H1 (cell line): ENCODE measurements around the gene ZNF135. TPM values are rescaled to one million over a fixed set of nuclear protein-coding genes. Genes with fewer than 3 reads are reported as not detected.

Experiments used
- CTCF ChIA-PET: fragments of 300-600 bp; sonication (Branson Sonifier 250); formaldehyde crosslinking; loops from one replicate; lab custom pipeline; 2021; ENCODE audit not compliant: partially characterized antibody; lab: Charles Lee
- POLR2A ChIA-PET: fragments of 300-600 bp; sonication (Branson Sonifier 250); formaldehyde crosslinking; loops from one replicate; lab custom pipeline; 2021; ENCODE audit warnings: inconsistent platforms; ENCODE audit not compliant: partially characterized antibody; lab: Charles Lee
- DNase-seq, 2 experiments: peaks; one replicate each; pipeline versions ENCODE4 v3.0.0 to v3.0.0-alpha.2; 2010 to 2022; ENCODE audit warnings: low spot score in 2 of 2, low read depth in 1 of 2, mixed read lengths in 1 of 2
- FAIRE-seq: peaks from 2 replicates; lab custom pipeline; 2011; peaks lifted over from hg19 to GRCh38; lab: Jason Lieb, UNC
- H2AFZ ChIP-seq: 2 replicates; pipeline ENCODE4 v1.8.1; 2012; ENCODE audit warnings: low read length, inconsistent platforms
- H2AK5ac ChIP-seq: 2 replicates; pipeline ENCODE4 v1.6.1; 2013; ENCODE audit warnings: low read depth, low read length
- H2BK120ac ChIP-seq: replicated peaks from 2 replicates; pipeline ENCODE3; 2013; ENCODE audit warnings: low read depth, low read length, inconsistent platforms
- H2BK12ac ChIP-seq: 2 replicates; pipeline ENCODE4 v1.6.1; 2013; ENCODE audit warnings: low read depth, low read length
- H2BK15ac ChIP-seq: 2 replicates; pipeline ENCODE4 v1.6.1; 2013; ENCODE audit warnings: low read length
- H2BK20ac ChIP-seq: 2 replicates; pipeline ENCODE4 v1.6.1; 2013; ENCODE audit warnings: low read length
- H2BK5ac ChIP-seq: 2 replicates; pipeline ENCODE4 v1.6.1; 2013; ENCODE audit warnings: low read depth, low read length
- H3K14ac ChIP-seq: 2 replicates; pipeline ENCODE4 v1.6.1; 2013; ENCODE audit warnings: inconsistent platforms; ENCODE audit not compliant: insufficient read length
- H3K18ac ChIP-seq: 2 replicates; pipeline ENCODE4 v1.6.1; 2013; ENCODE audit warnings: low read length; ENCODE audit errors: extremely low read depth
- H3K23ac ChIP-seq: 2 replicates; pipeline ENCODE4 v1.6.1; 2013; ENCODE audit warnings: inconsistent platforms; ENCODE audit not compliant: insufficient read length
- H3K23me2 ChIP-seq: 2 replicates; pipeline ENCODE4 v1.6.1; 2013; ENCODE audit warnings: low read depth, low read length
- H3K27ac ChIP-seq: 2 replicates; pipeline ENCODE4 v1.6.1; 2011; ENCODE audit warnings: low read depth, low read length, inconsistent platforms
- H3K27me3 ChIP-seq, 4 experiments: replicated peaks in 1 of 4; 1 replicate in 1 of 4; 2 replicates in 3 of 4; pipeline versions ENCODE4 v1.6.1 to v1.8.1; 2011 to 2013; ENCODE audit warnings: low read length in 3 of 4, mild to moderate bottlenecking in 3 of 4, inconsistent platforms in 2 of 4, mixed read lengths in 2 of 4, moderate library complexity in 1 of 4; ENCODE audit not compliant: control insufficient read depth in 3 of 4, insufficient read depth in 3 of 4; ENCODE audit errors: extremely low read depth in 1 of 4
- H3K36me3 ChIP-seq, 4 experiments: 2 replicates each; pipeline versions ENCODE4 v1.6.1 to v1.8.1; 2011 to 2013; ENCODE audit warnings: mild to moderate bottlenecking in 4 of 4, low read length in 3 of 4, moderate library complexity in 2 of 4, control low read depth in 1 of 4, inconsistent platforms in 1 of 4; ENCODE audit not compliant: insufficient read depth in 4 of 4, control insufficient read depth in 2 of 4
- H3K4ac ChIP-seq: replicated peaks from 2 replicates; pipeline ENCODE3; 2013; ENCODE audit warnings: low read length, low read depth, mixed read lengths, inconsistent platforms; ENCODE audit not compliant: insufficient read length
- H3K4me1 ChIP-seq, 4 experiments: replicated peaks in 1 of 4; 1 replicate in 1 of 4; 2 replicates in 3 of 4; pipeline versions ENCODE4 v1.6.1 to v1.8.1; 2011 to 2013; ENCODE audit warnings: low read length in 3 of 4, inconsistent platforms in 2 of 4, mixed read lengths in 1 of 4; ENCODE audit not compliant: insufficient read depth in 4 of 4, control insufficient read depth in 3 of 4
- H3K4me2 ChIP-seq, 2 experiments: 2 replicates each; pipeline versions ENCODE4 v1.6.1 to v1.8.1; 2011 to 2013; ENCODE audit warnings: low read depth in 2 of 2, low read length in 2 of 2, control low read depth in 1 of 2, inconsistent platforms in 1 of 2, mild to moderate bottlenecking in 1 of 2; ENCODE audit not compliant: insufficient read depth in 1 of 2
- H3K4me3 ChIP-seq, 4 experiments: fragments of 200-600, 300-600 bp in 1 of 4; sonication (generic), shearing (Covaris generic), sonication (Bioruptor Twin) in 1 of 4; 2 replicates each; pipeline versions ENCODE4 v1.5.1 to v1.8.1; 2011 to 2016; ENCODE audit warnings: low read length in 4 of 4, low read depth in 3 of 4, control low read depth in 2 of 4, inconsistent platforms in 2 of 4, mild to moderate bottlenecking in 2 of 4, mixed read lengths in 1 of 4, moderate library complexity in 1 of 4; ENCODE audit not compliant: insufficient read depth in 2 of 4; ENCODE audit errors: extremely low read depth in 1 of 4
- H3K56ac ChIP-seq: replicated peaks from 2 replicates; pipeline ENCODE3; 2013; ENCODE audit warnings: low read depth, mild to moderate bottlenecking, mixed read lengths, low read length, inconsistent platforms; ENCODE audit not compliant: insufficient read length
- H3K79me1 ChIP-seq: 2 replicates; pipeline ENCODE4 v1.6.1; 2013; ENCODE audit warnings: low read depth, low read length, control low read depth
- H3K79me2 ChIP-seq, 2 experiments: 2 replicates each; pipeline versions ENCODE4 v1.6.1 to v1.8.1; 2012 to 2013; ENCODE audit warnings: low read length in 2 of 2, mild to moderate bottlenecking in 2 of 2, inconsistent platforms in 1 of 2; ENCODE audit not compliant: insufficient read depth in 2 of 2, control insufficient read depth in 1 of 2
- H3K9ac ChIP-seq, 4 experiments: replicated peaks in 1 of 4; 1 replicate in 1 of 4; 2 replicates in 3 of 4; pipeline versions ENCODE4 v1.6.1 to v1.8.1; 2011 to 2013; ENCODE audit warnings: low read depth in 3 of 4, low read length in 3 of 4, control low read depth in 2 of 4, mild to moderate bottlenecking in 2 of 4, moderate library complexity in 2 of 4, inconsistent platforms in 1 of 4; ENCODE audit errors: extremely low read depth in 1 of 4
- H3K9me3 ChIP-seq, 2 experiments: 2 replicates each; pipeline versions ENCODE4 v1.6.1 to v1.8.1; 2012 to 2013; ENCODE audit warnings: mild to moderate bottlenecking in 2 of 2, moderate library complexity in 2 of 2, control low read depth in 1 of 2, inconsistent platforms in 1 of 2, low read depth in 1 of 2, low read length in 1 of 2, mixed read lengths in 1 of 2; ENCODE audit not compliant: insufficient read depth in 2 of 2
- H4K20me1 ChIP-seq, 2 experiments: replicated peaks in 1 of 2; 2 replicates each; pipeline versions ENCODE3 to v1.8.1; 2011 to 2013; ENCODE audit warnings: inconsistent platforms in 2 of 2, low read length in 2 of 2, mild to moderate bottlenecking in 1 of 2; ENCODE audit not compliant: insufficient read depth in 2 of 2, control insufficient read depth in 1 of 2
- H4K5ac ChIP-seq: 2 replicates; pipeline ENCODE4 v1.6.1; 2013; ENCODE audit warnings: low read length, low read depth, mixed read lengths, inconsistent platforms; ENCODE audit not compliant: insufficient read length
- H4K8ac ChIP-seq: 2 replicates; pipeline ENCODE4 v1.8.0; 2013; ENCODE audit warnings: mild to moderate bottlenecking, moderate library complexity, low read length, inconsistent platforms; ENCODE audit not compliant: insufficient read depth; ENCODE audit errors: extremely low read depth
- H4K91ac ChIP-seq: replicated peaks from 2 replicates; pipeline ENCODE3; 2013; ENCODE audit warnings: low read length, mixed read lengths, inconsistent platforms; ENCODE audit not compliant: insufficient read length
- BCL11A ChIP-seq, 2 experiments: IDR thresholded peaks; one replicate each; pipeline ENCODE4 v1.6.1; 2011; ENCODE audit warnings: low read depth in 2 of 2, low read length in 2 of 2, mild to moderate bottlenecking in 2 of 2
- CBX8 ChIP-seq: fragments of 300-800, 300-1000 bp; sonication (generic); IDR thresholded peaks from 2 replicates; pipeline ENCODE4 v1.7.1; 2016; ENCODE audit warnings: low read depth, low read length, borderline replicate concordance
- EGR1 ChIP-seq: IDR thresholded peaks from 2 replicates; pipeline ENCODE4 v1.6.1; 2011; ENCODE audit warnings: low read depth, low read length, borderline replicate concordance
- GABPA ChIP-seq: IDR thresholded peaks from 2 replicates; pipeline ENCODE4 v1.6.1; 2011; ENCODE audit warnings: mild to moderate bottlenecking, low read length, moderate library complexity, borderline replicate concordance; ENCODE audit not compliant: insufficient read depth
- HDAC2 ChIP-seq, 2 experiments: fragments of 300-600 bp in 1 of 2; sonication (generic) in 1 of 2; IDR thresholded peaks; 2 replicates each; pipeline ENCODE4 v1.6.1; 2011 to 2012; ENCODE audit warnings: low read depth in 2 of 2, low read length in 2 of 2, mild to moderate bottlenecking in 2 of 2, moderate library complexity in 2 of 2, borderline replicate concordance in 1 of 2, inconsistent platforms in 1 of 2
- MAX ChIP-seq: IDR thresholded peaks from 2 replicates; pipeline ENCODE4 v1.6.1; 2012; ENCODE audit warnings: inconsistent platforms
- POLR2AphosphoS5 ChIP-seq: IDR thresholded peaks from 2 replicates; pipeline ENCODE4 v1.6.1; 2011; ENCODE audit warnings: low read depth, low read length
- POU5F1 ChIP-seq: IDR thresholded peaks from 2 replicates; pipeline ENCODE4 v1.6.1; 2011; ENCODE audit warnings: low read depth, mild to moderate bottlenecking, low read length, moderate library complexity
- RXRA ChIP-seq: IDR thresholded peaks from 2 replicates; pipeline ENCODE4 v1.6.1; 2011; ENCODE audit warnings: low read depth, mild to moderate bottlenecking, low read length, moderate library complexity; ENCODE audit not compliant: insufficient read depth
- SIX5 ChIP-seq: IDR thresholded peaks from 2 replicates; pipeline ENCODE4 v1.6.1; 2011; ENCODE audit warnings: mild to moderate bottlenecking, low read depth, low read length
- SP1 ChIP-seq: IDR thresholded peaks from 2 replicates; pipeline ENCODE4 v1.6.1; 2011; ENCODE audit warnings: low read depth, low read length
- TCF12 ChIP-seq: IDR thresholded peaks from 2 replicates; pipeline ENCODE4 v1.6.1; 2011; ENCODE audit warnings: low read depth, mild to moderate bottlenecking, low read length
- WGBS, 2 experiments: shearing (Covaris generic) in 1 of 2; methylation state at CpG; one replicate each; pipeline versions ENCODE4 v1.1.6 to v1.1.7; 2013 to 2015; ENCODE audit warnings: low lambda C conversion rate in 2 of 2, mixed read lengths in 2 of 2, inconsistent platforms in 1 of 2, low coverage in 1 of 2, missing lambda C conversion rate in 1 of 2; ENCODE audit not compliant: insufficient replicate concordance in 2 of 2, insufficient coverage in 1 of 2, insufficient read length in 1 of 2; ENCODE audit errors: extremely low coverage in 1 of 2, missing lambda C conversion rate in 1 of 2; 5-methylcytosine and 5-hydroxymethylcytosine counted together
- polyA plus RNA-seq, 7 experiments: library from polyadenylated mRNA; depleted of rRNA in 3 of 7; stranded (reverse) in 5 of 7; unstranded in 2 of 7; fragments of >200 nt in 5 of 7; fragments of 200-250 nt in 2 of 7; gene quantifications; 1 replicate in 5 of 7; 2 replicates in 1 of 7; 4 replicates in 1 of 7; pipeline versions ENCODE4 v1.2.1 to v1.2.3, GENCODE V29; 2011 to 2013; ENCODE audit warnings: missing spikeins in 2 of 7, mixed read lengths in 2 of 7
- total RNA-seq: library from RNA; stranded (reverse); fragmentation: NEBNext Ultra II Directional; extraction: Animal tissue kit (Norgen Biotek cat#: 25700); gene quantifications from 2 replicates; pipeline ENCODE4 v1.2.1, GENCODE V29; 2021

Gene ZNF135
- total and polyA plus RNA-seq, 2 of the 8 experiments (the other 6 are each of a cell fraction or from before 2014, with no cell fraction given): 5.2 to 7.9 TPM

DNA sequence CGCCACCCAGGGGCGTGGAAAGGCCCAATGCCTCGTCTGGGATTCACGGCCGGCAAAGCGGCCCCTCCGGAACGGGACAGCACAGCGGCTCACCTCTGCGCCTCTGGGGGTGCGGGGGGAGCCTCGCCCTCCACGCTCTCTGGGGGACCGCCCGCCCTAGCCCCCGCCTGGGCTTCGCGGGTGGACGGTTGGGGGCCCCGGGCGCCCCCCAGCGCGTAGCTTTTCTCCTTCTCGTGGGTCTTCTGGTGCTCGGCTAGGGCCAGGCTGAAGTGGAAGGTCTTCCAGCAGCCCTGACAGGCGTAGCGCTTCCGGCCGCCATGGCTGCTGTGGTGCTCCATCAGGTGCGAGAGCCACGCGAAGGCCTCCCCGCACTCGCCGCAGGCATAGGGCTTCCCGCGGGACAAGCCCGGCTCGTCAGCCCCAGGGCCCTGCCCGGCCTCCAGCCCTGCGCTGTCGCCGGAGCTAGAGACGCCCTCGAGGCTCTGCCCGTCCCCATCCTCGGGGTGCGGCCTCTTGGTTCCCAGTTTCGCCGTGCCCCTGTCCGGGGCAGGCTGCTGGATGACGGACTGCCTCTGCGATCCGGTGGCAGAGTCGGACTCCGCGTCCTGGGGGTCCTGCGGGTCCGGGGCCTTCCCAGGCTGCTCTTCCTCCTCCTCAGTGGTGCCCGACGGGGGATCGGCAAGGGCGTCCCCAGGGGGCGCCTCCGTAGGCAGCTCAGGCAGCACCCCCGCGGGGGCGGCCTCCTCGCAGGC is 25.7 kb downstream of the ZNF135 start:
- no peak for DNase-seq
- Histone ChIP-seq H2BK20ac (no peak overlapping the region), H3K27me3 (no peaks in the 10 kb centered on the region)

More for the DNA sequence above, 25.7 kb downstream of the ZNF135 start:
- Histone ChIP-seq H4K91ac (no peak overlapping the region), H2BK15ac (no peak overlapping the region), H4K5ac (no peak overlapping the region), H3K27ac (no peak overlapping the region), H3K14ac (no peak overlapping the region), H3K56ac (no peak overlapping the region), H2AK5ac (no peak overlapping the region), H3K18ac (no peak overlapping the region), H3K23me2 (no peaks in the 10 kb centered on the region), H2AFZ (no peak overlapping the region), H3K4me3 (no peak overlapping the region), H3K4me2 (no peak overlapping the region), H2BK12ac (no peak overlapping the region), H3K4ac (no peak overlapping the region), H2BK5ac (no peak overlapping the region), H3K79me1 (no peaks in the 10 kb centered on the region), H3K36me3 (peaks cover 2 to 31% (median 15%) of the 10 kb centered on the region in 4 experiments; a peak in 7 of 8 replicates), H3K79me2 (no peaks in the 10 kb centered on the region), H3K4me1 (no peaks in the 10 kb centered on the region), H4K20me1 (no peaks in the 10 kb centered on the region), H3K9ac (no peak overlapping the region), H4K8ac (no peak overlapping the region), H3K9me3 (no peaks in the 10 kb centered on the region; a peak in 1 of 4 replicates), H2BK120ac (no peak overlapping the region), H3K23ac (no peak overlapping the region)
- ChIA-PET CTCF (interaction anchor here (1.1 kb wide), 1 partner anchor 42 kb away, joined by 3 read pairs; no protein-coding TSS in a partner anchor), POLR2A (interaction anchor here (0.6 to 3.0 kb wide), 7 partner anchors 11 to 114 kb away, joined by 3 to 9 read pairs (median 5); partner anchors contain the start of genes ZNF135 and ZSCAN18)
- TF ChIP-seq POLR2AphosphoS5: no peak
- no peak for TF ChIP-seq SP1
- no peak for TF ChIP-seq MAX
- TF ChIP-seq TCF12: no peak
- TF ChIP-seq EGR1: no peak
- no peak for TF ChIP-seq POU5F1
- TF ChIP-seq BCL11A (IDR thresholded peaks at IDR 0.05; ENCODE audit: low read depth in 2 of 2, low read length in 2 of 2): no peak
- no peak for TF ChIP-seq SIX5
- TF ChIP-seq HDAC2 (IDR thresholded peaks at IDR 0.05; ENCODE audit: borderline replicate concordance in 1 of 2, low read depth in 2 of 2, low read length in 2 of 2): no peak
- no peak for TF ChIP-seq CBX8
- no peak for TF ChIP-seq GABPA
- TF ChIP-seq RXRA: no peak
- no peak for FAIRE-seq
- 95% methylated on average over 30 of the region's 69 CpGs; no CpG with 5 or more reads in 1 of the 2 experiments for WGBS, 2 experiments
